NCI-H2081 treated with DMSO at 0.1 percent for 48 hours (cell line): ENCODE measurements around the gene BCL7A.

Source experiments
- DNase-seq: peaks from one replicate; lab custom pipeline; 2025; lab: John Stamatoyannopoulos, UW

Gene BCL7A

GRCh38 chr12:122001466-122002209, 20.0 kb upstream of the BCL7A start:
- no peak for DNase-seq

- DNase-seq = no peak
Measured at GRCh38 chr12:122003651-122004611, 17.8 kb upstream of the BCL7A start.

- DNase-seq = no peak
Measured at GRCh38 chr12:122004633-122005071, 17.0 kb upstream of the BCL7A start.

GRCh38 chr12:122005252-122005776, 16.4 kb upstream of the BCL7A start:
- DNase-seq = no peak

- no peak for DNase-seq
Measured at GRCh38 chr12:122006186-122006926, 15.3 kb upstream of the BCL7A start.

GRCh38 chr12:122009741-122010140, 11.9 kb upstream of the BCL7A start:
- no peak for DNase-seq

GRCh38 chr12:122012184-122012583, 9.5 kb upstream of the BCL7A start:
- no peak for DNase-seq

- no peak for DNase-seq
Measured at GRCh38 chr12:122013136-122013535, 8.5 kb upstream of the BCL7A start.

GRCh38 chr12:122013791-122014590, 7.7 kb upstream of the BCL7A start:
- no peak for DNase-seq

- no peak for DNase-seq
Measured at GRCh38 chr12:122014781-122015180, 6.9 kb upstream of the BCL7A start.

- no peak for DNase-seq
Measured at GRCh38 chr12:122018457-122018856, 3.2 kb upstream of the BCL7A start.

- DNase-seq = no peak
Measured at GRCh38 chr12:122018937-122019336, 2.7 kb upstream of the BCL7A start.

- no peak for DNase-seq
Measured at GRCh38 chr12:122020795-122021192, 890 bp upstream of the BCL7A start.

- no peak for DNase-seq
Measured at GRCh38 chr12:122021193-122021821, 377 bp upstream of the BCL7A start.

GRCh38 chr12:122022393-122023338, 982 bp downstream of the BCL7A start:
- DNase-seq = no peak

- DNase-seq = no peak
Measured at GRCh38 chr12:122023339-122024131, 1.9 kb downstream of the BCL7A start.

- DNase-seq = no peak
Measured at GRCh38 chr12:122024132-122024785, 2.6 kb downstream of the BCL7A start.

GRCh38 chr12:122026706-122027333, 5.1 kb downstream of the BCL7A start:
- DNase-seq = no peak
